ENCODE measurements around the gene MYO18A.

- TF ChIP-seq CTCF (IDR thresholded peaks at IDR 0.05) (no peak), POLR2A (IDR thresholded peaks at IDR 0.05; ENCODE audit: low read depth) (no peak), EP300 (IDR thresholded peaks at IDR 0.05) (no peak), POLR2AphosphoS5 (IDR thresholded peaks at IDR 0.05) (no peak)
Observed at GRCh38 chr17:29177541-29177870, 2.7 kb downstream of the MYO18A start.

Measured in esophagus muscularis mucosa (tissue), 4 donors.